Frontal cortex (tissue), 4 donors: ENCODE data around the gene TAP1. TPM values are rescaled to one million over a fixed set of nuclear protein-coding genes. Genes with fewer than 3 reads are reported as not detected.
"Not testable (repeated sequence)": the region's sequence is repeated elsewhere in the genome, so short reads cannot be mapped to it uniquely, and the experiment has no call there.

Experiments
- DNase-seq, 2 donors: peaks; one replicate each; pipeline ENCODE4 v3.0.0; 2012; ENCODE audit warnings: low spot score in 2 of 2
- FAIRE-seq: peaks from 2 replicates; lab custom pipeline; 2012; peaks lifted over from hg19 to GRCh38; lab: Jason Lieb, UNC
- total RNA-seq: library from RNA; depleted of rRNA; stranded (reverse); fragments of >200 nt; gene quantifications from one replicate; pipeline ENCODE4 v1.2.3, GENCODE V29; 2014
- donor health status: control.
- donor health status: control.
- donor health status: control.

Gene TAP1
- 3.7 TPM for total RNA-seq

GRCh38 chr6:32853541-32854375, at the start of gene TAP1, which contains the start of gene PSMB9:
TAP1 (minus strand) TSS chr6:32853704; CDS start chr6:32853636, 68 bp downstream.
PSMB9 (plus strand) TSS chr6:32854192; CDS start chr6:32854230, 38 bp downstream.
- DNase-seq (peak; percentile 89 to 95), FAIRE-seq (no peak)

GRCh38 chr6:32895006-32895345, 41.5 kb upstream of the TAP1 start:
- FAIRE-seq (no peak), DNase-seq (no peak)

DNA sequence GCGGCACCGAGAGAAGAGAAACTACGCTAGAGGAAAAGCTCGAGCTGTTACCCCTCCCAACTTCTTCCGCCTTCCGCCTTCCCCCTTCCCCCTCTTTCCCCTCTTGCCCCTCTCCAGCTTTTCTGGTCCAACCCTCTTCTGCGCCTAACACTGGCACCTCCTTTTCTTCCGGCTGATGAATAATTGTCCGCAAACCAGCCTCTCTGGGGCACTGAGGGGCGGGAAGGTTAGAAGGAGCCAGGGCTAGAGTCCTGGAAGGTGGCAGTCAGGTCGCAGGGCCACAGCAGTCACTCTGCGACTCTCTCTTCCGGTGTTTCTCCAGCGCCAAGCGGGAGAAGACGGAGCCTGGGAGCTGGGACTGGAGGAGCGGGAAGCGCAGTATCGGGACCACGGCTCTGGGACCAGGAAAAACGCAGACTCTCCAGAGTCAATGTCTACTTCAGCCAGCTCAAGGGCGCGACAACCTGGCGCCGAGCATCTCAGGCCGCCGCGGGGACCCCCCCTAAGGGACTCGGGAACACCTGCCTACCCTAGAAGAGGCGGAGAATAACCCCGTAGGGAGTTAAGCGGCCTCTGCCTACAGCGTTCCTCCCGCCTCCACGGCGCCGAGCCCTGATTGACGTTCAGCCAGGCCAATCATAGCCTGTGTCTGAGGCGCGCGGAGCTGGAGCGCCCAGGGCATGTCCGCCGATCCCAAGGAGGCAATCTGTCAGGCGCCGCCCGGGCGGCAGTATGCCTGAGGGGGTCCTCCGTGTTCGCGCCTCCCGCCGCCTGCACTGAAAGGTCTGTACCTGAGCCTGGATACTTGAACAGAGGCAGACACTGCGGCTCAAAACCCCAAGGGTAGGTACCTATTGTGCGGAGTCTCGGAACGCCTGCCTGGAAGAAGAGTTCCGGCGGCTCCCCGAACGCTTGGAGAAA, 40.8 kb upstream of the TAP1 start:
- FAIRE-seq (no peak), DNase-seq (peak; percentile 77 to 93)

DNA sequence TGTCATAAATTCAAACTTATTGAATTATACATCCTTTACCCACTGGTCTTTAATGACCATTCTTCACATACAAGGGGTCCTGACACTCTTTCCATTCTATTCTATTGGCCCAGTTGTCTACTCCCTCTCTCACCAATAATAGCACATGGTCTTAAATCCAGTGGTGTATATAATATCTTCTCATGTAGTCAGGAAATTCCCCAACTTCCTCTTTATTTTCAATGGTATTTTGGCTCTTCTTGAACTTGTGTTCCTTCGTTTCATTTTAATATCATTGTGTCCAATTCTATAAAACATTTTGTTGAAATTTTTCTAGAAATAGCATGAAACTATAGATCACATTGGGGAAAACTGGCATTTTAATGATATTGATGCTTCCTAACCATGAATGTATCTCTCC, 37.3 kb upstream of the TAP1 start:
- no peak for FAIRE-seq
- DNase-seq, result no peak

- DNase-seq (no peak), FAIRE-seq (no peak)
These were observed 36.0 kb upstream of the TAP1 start for GRCh38 chr6:32889533-32889932.

- FAIRE-seq (no peak), DNase-seq (no peak)
These were observed 35.1 kb upstream of the TAP1 start for GRCh38 chr6:32888576-32888975.

GRCh38 chr6:32887616-32888015, 34.1 kb upstream of the TAP1 start:
- DNase-seq, result no peak
- FAIRE-seq, result no peak

- no peak for FAIRE-seq
- DNase-seq, result no peak
These were observed 33.3 kb upstream of the TAP1 start for GRCh38 chr6:32886681-32887383.

GRCh38 chr6:32885698-32886286, 32.3 kb upstream of the TAP1 start:
- DNase-seq, result peak; percentile 59 to 60
- FAIRE-seq, result peak; percentile 74

DNA sequence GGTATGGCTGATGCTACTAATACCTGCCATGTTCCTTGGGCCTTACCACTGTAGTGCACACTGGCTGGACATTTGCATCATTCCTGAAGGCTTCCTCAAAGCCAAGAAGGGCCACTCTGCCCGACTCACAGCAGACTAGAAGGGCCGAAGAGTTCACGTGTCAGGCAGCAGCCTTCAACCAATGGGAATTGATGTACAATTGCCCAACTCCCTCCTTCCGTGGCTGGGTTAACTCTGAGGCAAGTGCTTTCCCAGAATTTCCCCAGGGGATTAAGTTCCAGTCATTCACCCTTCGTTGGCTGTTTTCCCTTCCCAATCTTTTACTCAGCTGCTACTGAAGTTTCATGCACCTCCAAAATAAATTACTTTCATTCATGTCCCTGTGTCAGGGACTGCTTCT, 30.3 kb upstream of the TAP1 start:
- DNase-seq, result peak in 1 of 2 donors; percentile 24
- FAIRE-seq, result no peak

GRCh38 chr6:32882879-32883250, 29.4 kb upstream of the TAP1 start:
- FAIRE-seq (no peak), DNase-seq (no peak)

DNA sequence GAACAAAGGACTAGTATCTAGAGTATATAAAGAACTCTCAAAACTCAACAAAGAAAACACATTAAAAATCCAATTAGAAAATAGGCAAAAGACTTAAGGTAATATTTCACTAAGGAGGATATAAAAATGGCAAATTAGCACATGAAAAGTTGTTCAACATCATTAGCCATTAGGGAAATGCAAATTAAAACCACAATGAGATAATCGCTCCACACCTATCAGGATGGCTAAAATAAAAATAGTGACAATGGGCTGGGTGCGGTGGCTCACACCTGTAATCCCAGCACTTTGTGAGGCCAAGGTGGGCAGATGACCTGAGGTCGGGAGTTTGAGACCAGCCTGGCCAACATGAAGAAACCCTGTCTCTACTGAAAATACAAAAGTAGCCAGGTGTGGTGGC, 27.5 kb upstream of the TAP1 start:
- not testable (repeated sequence) for DNase-seq, FAIRE-seq

DNA sequence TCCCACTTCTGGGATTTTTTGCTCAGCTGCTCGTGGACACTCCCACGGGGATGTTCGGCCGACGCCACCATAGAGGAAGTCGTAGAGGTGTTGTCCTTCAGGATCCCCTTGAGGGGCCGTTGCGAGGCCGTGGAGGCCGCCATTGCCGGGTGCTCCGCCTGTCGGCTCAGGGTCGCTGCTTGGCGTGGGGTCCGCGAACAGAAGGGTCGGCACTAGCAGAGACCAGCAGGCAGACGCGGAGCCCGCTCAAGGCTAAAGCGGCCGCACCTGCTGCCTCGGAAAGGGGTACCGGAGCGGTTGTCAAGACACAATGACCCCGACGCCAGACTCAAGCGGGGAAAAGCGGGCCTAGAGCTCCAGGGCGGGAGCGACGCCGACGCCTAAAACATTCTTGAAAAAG, 26.2 kb upstream of the TAP1 start:
- no peak for FAIRE-seq
- no peak for DNase-seq

GRCh38 chr6:32876603-32877002, 23.1 kb upstream of the TAP1 start:
- no peak for DNase-seq
- FAIRE-seq, result no peak

- not testable (repeated sequence) for FAIRE-seq, DNase-seq
These were observed 20.4 kb upstream of the TAP1 start for GRCh38 chr6:32873947-32874346.

DNA sequence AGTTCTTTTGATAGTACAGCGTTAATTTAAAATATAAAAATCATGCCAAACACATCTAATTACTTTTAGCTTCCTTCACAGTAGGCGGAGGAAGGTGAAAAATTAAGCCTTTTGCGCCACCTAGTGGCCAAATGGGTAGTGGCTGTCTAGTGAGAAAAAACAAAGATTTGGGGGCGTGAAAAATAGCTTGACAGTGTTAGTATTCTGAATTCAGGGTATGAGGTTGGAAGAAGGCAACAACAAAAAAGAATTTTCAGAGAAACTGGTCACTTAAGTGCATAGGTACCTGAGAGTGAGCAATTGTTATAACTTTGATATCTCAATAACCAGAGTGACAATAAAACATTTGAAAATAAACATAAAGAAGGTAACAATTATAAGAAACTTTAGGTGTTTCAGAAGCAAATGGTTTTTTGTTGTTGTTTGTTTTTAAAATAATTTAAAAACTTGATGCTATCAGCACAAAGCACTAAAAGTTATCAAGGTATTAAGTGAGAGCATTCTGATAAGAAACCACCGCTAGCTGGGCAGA, 14.8 kb upstream of the TAP1 start:
- peak; percentile 42 to 43 for DNase-seq
- FAIRE-seq, result peak; percentile 96

- FAIRE-seq, result no peak
These were observed 14.2 kb upstream of the TAP1 start for GRCh38 chr6:32867554-32868256.

GRCh38 chr6:32867022-32867477, 13.5 kb upstream of the TAP1 start:
- FAIRE-seq, result no peak
- no peak for DNase-seq

More at GRCh38 chr6:32867554-32868256, 14.2 kb upstream of the TAP1 start:
- no peak for DNase-seq
